Cardiac muscle cell (in vitro differentiated cells and primary cell): ENCODE results near the gene MAP2K6. TPM values are rescaled to one million over a fixed set of nuclear protein-coding genes. Genes with fewer than 3 reads are reported as not detected.
A peak's percentile ranks its signal among the peaks of the same experiment; 100 is the strongest.

ENCODE experiments used
- DNase-seq, 2 donors: peaks; one replicate each; pipeline versions ENCODE4 v3.0.0 to v3.0.0-alpha.2; 2010 to 2017; ENCODE audit warnings: low read depth in 1 of 2, low spot score in 1 of 2
- H3K27ac ChIP-seq: fragments of 200-600 bp; sonication (generic); 2 replicates; pipeline ENCODE4 v1.5.1; 2016
- H3K27me3 ChIP-seq: fragments of 200-600 bp; sonication (generic); 2 replicates; pipeline ENCODE4 v1.6.0; 2016; ENCODE audit warnings: control low read depth
- H3K36me3 ChIP-seq: fragments of 200-600 bp; sonication (generic); 2 replicates; pipeline ENCODE4 v1.5.1; 2016; ENCODE audit warnings: control low read depth
- H3K4me1 ChIP-seq: fragments of 200-600 bp; sonication (generic); 2 replicates; pipeline ENCODE4 v1.8.1; 2017; ENCODE audit warnings: low read depth, mild to moderate bottlenecking, mixed run types
- H3K4me3 ChIP-seq: fragments of 200-600 bp; sonication (generic); 2 replicates; pipeline ENCODE4 v1.5.1; 2016; ENCODE audit warnings: mild to moderate bottlenecking
- H3K9me3 ChIP-seq: fragments of 200-600 bp; sonication (generic); 2 replicates; pipeline ENCODE4 v1.5.1; 2017; ENCODE audit warnings: low read depth, mild to moderate bottlenecking, control low read depth
- polyA plus RNA-seq: library from polyadenylated mRNA; unstranded; fragments of >200 nt; fragmentation: Nextera tagmentation; extraction: Ambion mirVana; gene quantifications from 2 replicates; pipeline ENCODE4 v1.2.1, GENCODE V29; 2016
- total RNA-seq: library from RNA; depleted of rRNA; stranded (reverse); fragments of >200 nt; gene quantifications from 2 replicates; pipeline ENCODE4 v1.2.3, GENCODE V29; 2016
- TF ChIP-seq, protein P1 (sequence below): IDR thresholded peaks from 2 replicates; pipeline ENCODE4 v1.5.1; 2012; ENCODE audit warnings: low read depth, mild to moderate bottlenecking, low read length

Gene MAP2K6
- total and polyA plus RNA-seq, 2 experiments from 2014 or later, result 13.1 to 13.2 TPM

DNA sequence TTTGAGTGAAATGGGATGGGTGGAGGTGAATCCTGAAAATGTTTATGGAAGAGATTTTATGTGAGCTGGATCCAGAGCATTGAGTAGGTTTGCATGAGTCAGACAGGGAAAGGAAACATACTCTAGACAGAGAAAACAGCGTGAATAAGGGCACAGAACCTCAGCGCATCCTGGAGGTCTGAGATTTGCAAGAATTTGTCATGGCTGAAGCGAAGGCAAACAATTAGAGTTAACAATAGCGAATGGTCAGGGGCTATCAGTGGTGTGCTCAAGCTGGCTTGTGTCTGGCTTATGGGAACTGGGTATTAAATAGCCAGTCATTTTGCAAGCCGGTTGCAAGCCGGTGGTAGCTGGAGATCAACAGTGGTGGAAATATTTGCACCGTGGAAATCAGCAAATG lies 36.4 kb downstream of the MAP2K6 start:
- H3K27ac ChIP-seq, result no peak overlapping the region
- H3K27me3 ChIP-seq, result no peaks in the 10 kb centered on the region
- DNase-seq, result peak in 1 of 2 donors; percentile 8
- H3K9me3 ChIP-seq, result no peaks in the 10 kb centered on the region
- no peak overlapping the region for H3K4me3 ChIP-seq
- TF ChIP-seq, protein P1, sequence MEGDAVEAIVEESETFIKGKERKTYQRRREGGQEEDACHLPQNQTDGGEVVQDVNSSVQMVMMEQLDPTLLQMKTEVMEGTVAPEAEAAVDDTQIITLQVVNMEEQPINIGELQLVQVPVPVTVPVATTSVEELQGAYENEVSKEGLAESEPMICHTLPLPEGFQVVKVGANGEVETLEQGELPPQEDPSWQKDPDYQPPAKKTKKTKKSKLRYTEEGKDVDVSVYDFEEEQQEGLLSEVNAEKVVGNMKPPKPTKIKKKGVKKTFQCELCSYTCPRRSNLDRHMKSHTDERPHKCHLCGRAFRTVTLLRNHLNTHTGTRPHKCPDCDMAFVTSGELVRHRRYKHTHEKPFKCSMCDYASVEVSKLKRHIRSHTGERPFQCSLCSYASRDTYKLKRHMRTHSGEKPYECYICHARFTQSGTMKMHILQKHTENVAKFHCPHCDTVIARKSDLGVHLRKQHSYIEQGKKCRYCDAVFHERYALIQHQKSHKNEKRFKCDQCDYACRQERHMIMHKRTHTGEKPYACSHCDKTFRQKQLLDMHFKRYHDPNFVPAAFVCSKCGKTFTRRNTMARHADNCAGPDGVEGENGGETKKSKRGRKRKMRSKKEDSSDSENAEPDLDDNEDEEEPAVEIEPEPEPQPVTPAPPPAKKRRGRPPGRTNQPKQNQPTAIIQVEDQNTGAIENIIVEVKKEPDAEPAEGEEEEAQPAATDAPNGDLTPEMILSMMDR, result no peak
- no peaks in the 10 kb centered on the region for H3K36me3 ChIP-seq
- no peaks in the 10 kb centered on the region for H3K4me1 ChIP-seq

DNA sequence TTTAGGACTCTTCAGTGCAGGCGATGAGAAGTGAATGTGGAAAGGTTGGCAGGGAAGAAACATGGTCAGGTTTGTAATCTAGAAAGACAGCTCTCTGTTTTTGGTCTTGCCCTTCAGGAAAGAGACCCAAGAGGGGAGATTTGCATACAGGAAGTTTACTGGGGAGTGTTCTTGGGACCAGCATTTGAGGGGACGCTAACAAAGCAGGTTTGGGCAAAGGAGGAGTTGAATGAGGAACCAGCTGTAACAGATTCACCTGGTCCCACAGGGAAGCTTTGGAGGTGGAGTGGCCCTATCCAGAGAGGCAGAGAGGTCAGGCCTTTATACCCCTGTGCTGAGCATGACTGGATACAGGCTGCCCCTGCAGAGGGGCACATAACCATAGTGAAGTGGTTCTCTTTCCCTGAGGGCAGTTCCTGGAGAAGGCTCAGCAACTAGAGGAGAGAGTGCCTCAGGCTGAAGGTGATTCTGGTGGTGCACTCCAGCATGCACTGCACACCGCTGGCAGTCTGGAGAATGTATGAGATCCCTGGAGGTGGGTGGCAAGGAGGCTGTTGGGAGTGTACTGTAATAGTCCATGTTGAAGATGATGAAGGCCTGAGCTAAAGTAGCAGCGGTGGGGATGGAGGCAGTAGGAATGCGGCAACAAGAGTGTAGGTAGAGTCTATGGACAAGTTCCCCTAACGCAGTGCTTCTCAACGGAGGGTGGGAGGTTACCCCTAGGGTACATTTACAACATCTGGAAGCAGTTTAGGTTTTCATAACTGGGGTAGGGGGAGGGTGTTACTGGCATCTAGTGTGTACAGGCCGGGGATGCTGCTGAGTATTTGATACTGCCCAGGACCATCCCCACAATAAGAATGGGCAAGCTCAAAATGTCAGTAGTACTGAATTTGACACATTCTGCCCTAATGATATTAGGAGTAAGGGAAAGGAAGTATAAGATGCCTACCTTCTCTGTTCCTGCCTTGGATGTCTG lies 37.2 kb downstream of the MAP2K6 start:
- Histone ChIP-seq H3K9me3 (no peaks in the 10 kb centered on the region), H3K36me3 (no peaks in the 10 kb centered on the region), H3K4me1 (no peaks in the 10 kb centered on the region), H3K27ac (no peak overlapping the region), H3K4me3 (no peak overlapping the region), H3K27me3 (no peaks in the 10 kb centered on the region)
- no peak for DNase-seq
- TF ChIP-seq, protein P1, result no peak

DNA sequence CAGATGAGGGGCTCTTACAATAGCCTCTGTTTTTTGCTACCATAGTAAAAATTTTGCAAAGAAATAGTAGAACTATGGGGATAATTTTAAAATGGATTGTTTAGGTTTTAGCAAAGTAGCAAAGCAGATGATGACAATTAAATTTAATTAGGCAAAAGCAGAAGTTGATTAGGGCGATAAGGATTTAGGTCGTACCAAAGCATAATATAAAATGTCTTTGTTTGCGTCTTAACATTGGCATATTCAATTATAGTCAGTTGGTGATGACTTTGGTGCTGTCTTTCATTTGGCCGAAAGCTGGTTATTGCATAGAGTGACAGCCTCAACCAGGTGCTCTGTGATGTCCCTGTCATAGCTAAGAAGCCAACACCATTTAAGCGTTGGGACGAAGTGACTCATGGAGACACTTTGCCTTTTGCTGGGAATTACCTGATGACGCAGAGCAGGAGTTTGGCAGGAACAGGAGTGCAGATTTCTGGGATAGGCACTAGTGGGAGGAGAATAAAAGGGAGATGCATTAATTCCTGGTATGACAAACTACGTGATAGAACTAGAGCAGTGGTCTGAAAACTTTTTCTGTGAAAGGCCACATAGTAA lies 38.3 kb downstream of the MAP2K6 start:
- Histone ChIP-seq H3K36me3 (no peaks in the 10 kb centered on the region), H3K27me3 (no peaks in the 10 kb centered on the region), H3K9me3 (no peaks in the 10 kb centered on the region), H3K4me3 (no peak overlapping the region), H3K27ac (no peak overlapping the region), H3K4me1 (no peaks in the 10 kb centered on the region)
- no peak for DNase-seq
- TF ChIP-seq, protein P1, result no peak

DNA sequence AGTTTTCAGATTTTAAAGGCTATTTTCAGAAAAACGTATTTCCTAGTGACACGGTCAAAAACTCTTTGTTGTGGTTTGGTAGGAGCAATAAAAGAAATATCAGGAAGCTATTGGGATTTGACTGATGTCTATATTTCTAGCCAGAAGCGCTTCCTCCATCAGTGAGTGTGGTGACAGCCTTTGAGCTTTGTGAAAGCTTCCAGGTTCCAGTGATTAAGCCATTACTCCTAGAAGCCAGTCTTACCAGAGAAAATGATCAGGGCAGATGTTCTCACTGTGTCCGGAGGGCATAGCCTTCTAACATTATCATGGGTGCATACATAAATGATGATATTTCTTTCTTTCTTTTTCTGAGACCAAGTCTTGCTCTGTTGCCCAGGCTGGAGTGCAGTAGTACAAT lies 39.6 kb downstream of the MAP2K6 start:
- no peak overlapping the region for H3K4me3 ChIP-seq
- no peaks in the 10 kb centered on the region for H3K36me3 ChIP-seq
- TF ChIP-seq, protein P1, result no peak
- no peak overlapping the region for H3K27ac ChIP-seq
- no peaks in the 10 kb centered on the region for H3K27me3 ChIP-seq
- H3K9me3 ChIP-seq, result no peaks in the 10 kb centered on the region
- DNase-seq, result no peak
- H3K4me1 ChIP-seq, result no peaks in the 10 kb centered on the region

DNA sequence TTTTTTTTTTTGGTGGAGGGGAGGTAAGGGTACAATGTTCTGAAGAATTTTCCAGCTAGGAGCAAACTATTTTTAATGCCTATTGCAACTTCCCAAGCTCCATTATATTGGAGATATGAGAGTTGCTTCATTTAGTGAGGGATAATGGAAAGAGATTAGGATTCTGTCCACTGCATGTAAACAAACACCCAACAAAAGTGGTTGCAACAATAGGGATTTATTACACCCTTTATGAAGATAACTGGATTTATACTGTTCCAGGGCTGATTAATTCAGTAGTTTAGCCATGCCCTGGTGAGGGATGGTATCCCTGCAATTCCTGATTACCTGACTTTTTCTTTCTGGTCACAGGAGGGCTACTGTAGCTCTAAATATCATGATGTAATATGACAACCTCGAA lies 40.5 kb downstream of the MAP2K6 start:
- H3K36me3 ChIP-seq, result no peaks in the 10 kb centered on the region
- TF ChIP-seq, protein P1, result no peak
- no peak overlapping the region for H3K27ac ChIP-seq
- no peaks in the 10 kb centered on the region for H3K9me3 ChIP-seq
- no peak overlapping the region for H3K4me3 ChIP-seq
- no peak for DNase-seq
- no peaks in the 10 kb centered on the region for H3K4me1 ChIP-seq
- no peaks in the 10 kb centered on the region for H3K27me3 ChIP-seq
